Activated T-helper 1 cell treated with Interleukin-2 at 50 U/mL for 16 hours (primary cell): ENCODE results near the gene HSPB6.

Experiments
- DNase-seq: peaks from one replicate; pipeline ENCODE4 v3.0.0-alpha.2; 2020; ENCODE audit warnings: low read depth

Gene HSPB6

GRCh38 chr19:35715981-35716800 is 40.6 kb downstream of the HSPB6 start:
- DNase-seq = no peak

- DNase-seq = no peak
Measured at GRCh38 chr19:35715355-35715809, 41.4 kb downstream of the HSPB6 start.

- no peak for DNase-seq
Measured at GRCh38 chr19:35714601-35715354, 42.1 kb downstream of the HSPB6 start.

- no peak for DNase-seq
Measured at GRCh38 chr19:35713904-35714495, 42.8 kb downstream of the HSPB6 start.

- no peak for DNase-seq
Measured at GRCh38 chr19:35713506-35713850, 43.4 kb downstream of the HSPB6 start.

GRCh38 chr19:35712567-35713505 is 44.0 kb downstream of the HSPB6 start:
- DNase-seq = no peak

GRCh38 chr19:35710784-35711723 is 45.8 kb downstream of the HSPB6 start:
- no peak for DNase-seq

- DNase-seq = no peak
Measured at GRCh38 chr19:35708391-35708790, 48.4 kb downstream of the HSPB6 start.
